Thoracic aorta (tissue), 2 donors: ENCODE data around the gene ZRANB3. TPM values are rescaled to one million over a fixed set of nuclear protein-coding genes. Genes with fewer than 3 reads are reported as not detected.

Source experiments
- ATAC-seq: fragments of 150-250 bp; one replicate; pipeline ENCODE4 v1.8.0; 2017; ENCODE audit warnings: low read depth; ENCODE audit not compliant: insufficient number of reproducible peaks, low FRiP score
- DNase-seq: peaks from one replicate; pipeline ENCODE4 v3.0.0-alpha.2; 2020; ENCODE audit warnings: low spot score
- H3K27ac ChIP-seq, 2 donors: fragments of 200-600 bp; sonication (generic); 1 replicate in 1 of 2; 2 replicates in 1 of 2; pipeline ENCODE4 v1.5.1; 2016; ENCODE audit warnings: mild to moderate bottlenecking in 2 of 2, moderate library complexity in 2 of 2
- H3K27me3 ChIP-seq: fragments of 200-600 bp; sonication (generic); replicated peaks from 2 replicates; pipeline ENCODE4 v1.6.0; 2016; ENCODE audit warnings: mild to moderate bottlenecking; ENCODE audit not compliant: insufficient read depth
- H3K36me3 ChIP-seq: fragments of 200-600 bp; sonication (generic); one replicate; pipeline ENCODE4 v1.5.1; 2016
- H3K4me1 ChIP-seq, 2 donors: fragments of 200-600 bp; sonication (generic); 1 replicate in 1 of 2; 2 replicates in 1 of 2; pipeline versions ENCODE4 v1.5.1 to v1.6.0; 2016; ENCODE audit warnings: low read depth in 2 of 2, mild to moderate bottlenecking in 1 of 2; ENCODE audit not compliant: control insufficient read depth in 1 of 2
- H3K4me3 ChIP-seq: fragments of 200-600 bp; sonication (generic); 2 replicates; pipeline ENCODE4 v1.5.1; 2016; ENCODE audit warnings: mild to moderate bottlenecking
- H3K9me3 ChIP-seq: fragments of 200-600 bp; sonication (generic); 2 replicates; pipeline ENCODE4 v1.5.1; 2016
- total RNA-seq, 2 donors: library from RNA; depleted of rRNA; stranded (reverse); fragments of >200 nt; gene quantifications; one replicate each; pipeline versions ENCODE4 v1.1.0 to v1.2.3, GENCODE V29; 2016
- TF ChIP-seq, protein P1 (sequence below): fragments of 200-600 bp; sonication (generic); IDR thresholded peaks from one replicate; pipeline ENCODE4 v1.5.1; 2019; ENCODE audit warnings: antibody characterized with exemption

The ZRANB3 gene
- total RNA-seq, 2 donors from 2014 or later, result 3.2 to 4.2 TPM

- Histone ChIP-seq H3K27ac (no peak overlapping the region), H3K36me3 (no peaks in the 10 kb centered on the region), H3K4me1 (no peaks in the 10 kb centered on the region), H3K27me3 (no peaks in the 10 kb centered on the region), H3K4me3 (no peak overlapping the region), H3K9me3 (no peaks in the 10 kb centered on the region)
- ATAC-seq, result no peak
- DNase-seq, result no peak
- TF ChIP-seq, protein P1, sequence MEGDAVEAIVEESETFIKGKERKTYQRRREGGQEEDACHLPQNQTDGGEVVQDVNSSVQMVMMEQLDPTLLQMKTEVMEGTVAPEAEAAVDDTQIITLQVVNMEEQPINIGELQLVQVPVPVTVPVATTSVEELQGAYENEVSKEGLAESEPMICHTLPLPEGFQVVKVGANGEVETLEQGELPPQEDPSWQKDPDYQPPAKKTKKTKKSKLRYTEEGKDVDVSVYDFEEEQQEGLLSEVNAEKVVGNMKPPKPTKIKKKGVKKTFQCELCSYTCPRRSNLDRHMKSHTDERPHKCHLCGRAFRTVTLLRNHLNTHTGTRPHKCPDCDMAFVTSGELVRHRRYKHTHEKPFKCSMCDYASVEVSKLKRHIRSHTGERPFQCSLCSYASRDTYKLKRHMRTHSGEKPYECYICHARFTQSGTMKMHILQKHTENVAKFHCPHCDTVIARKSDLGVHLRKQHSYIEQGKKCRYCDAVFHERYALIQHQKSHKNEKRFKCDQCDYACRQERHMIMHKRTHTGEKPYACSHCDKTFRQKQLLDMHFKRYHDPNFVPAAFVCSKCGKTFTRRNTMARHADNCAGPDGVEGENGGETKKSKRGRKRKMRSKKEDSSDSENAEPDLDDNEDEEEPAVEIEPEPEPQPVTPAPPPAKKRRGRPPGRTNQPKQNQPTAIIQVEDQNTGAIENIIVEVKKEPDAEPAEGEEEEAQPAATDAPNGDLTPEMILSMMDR, result no peak
These were observed 213.6 kb downstream of the ZRANB3 start for GRCh38 chr2:135317375-135317774.

DNA sequence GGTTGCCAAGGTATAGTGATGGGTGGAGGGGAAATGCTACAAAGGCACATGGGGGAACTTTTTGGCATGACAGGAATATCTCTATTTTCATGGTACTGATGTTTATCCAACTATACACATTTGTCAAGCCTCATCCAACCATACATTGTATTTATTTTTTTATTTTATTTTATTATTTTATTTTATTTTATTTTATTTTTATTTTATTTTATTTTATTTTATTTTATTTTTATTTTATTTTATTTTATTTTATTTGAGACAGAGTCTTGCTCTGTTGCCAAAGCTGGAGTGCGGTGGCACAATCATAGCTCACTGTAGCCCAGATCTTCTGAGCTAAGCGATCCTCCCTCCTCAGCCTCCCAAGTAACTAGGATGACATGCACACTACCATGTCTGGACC lies 219.1 kb downstream of the ZRANB3 start:
- DNase-seq (no peak), ATAC-seq (no peak)
- Histone ChIP-seq H3K36me3 (no peaks in the 10 kb centered on the region), H3K4me1 (no peaks in the 10 kb centered on the region), H3K27ac (no peak overlapping the region), H3K9me3 (no peaks in the 10 kb centered on the region), H3K4me3 (no peak overlapping the region), H3K27me3 (no peaks in the 10 kb centered on the region)
- TF ChIP-seq, protein P1, result no peak

DNA sequence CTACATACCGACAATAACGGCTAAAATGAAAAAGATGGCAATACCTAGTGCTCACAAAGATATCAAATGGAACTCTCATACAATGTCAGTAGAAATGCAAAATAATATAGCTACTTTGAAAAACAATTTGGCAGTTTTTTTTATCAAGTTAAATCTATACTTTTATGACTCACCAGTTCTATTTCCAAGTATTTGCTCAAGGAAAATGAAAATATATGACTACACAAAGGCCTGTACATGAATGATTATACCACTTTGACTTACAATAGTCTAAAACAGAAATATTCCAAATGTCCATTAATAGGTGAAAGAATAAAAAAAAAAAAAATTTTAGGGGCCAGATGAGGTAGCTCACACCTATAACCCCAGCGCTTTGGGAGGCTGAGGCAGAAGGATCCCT lies 219.8 kb downstream of the ZRANB3 start:
- no peaks in the 10 kb centered on the region for H3K4me1 ChIP-seq
- H3K27ac ChIP-seq, result no peak overlapping the region
- no peaks in the 10 kb centered on the region for H3K36me3 ChIP-seq
- DNase-seq, result no peak
- TF ChIP-seq, protein P1, result no peak
- ATAC-seq, result no peak
- no peaks in the 10 kb centered on the region for H3K9me3 ChIP-seq
- no peaks in the 10 kb centered on the region for H3K27me3 ChIP-seq
- no peak overlapping the region for H3K4me3 ChIP-seq

- no peak overlapping the region for H3K27ac ChIP-seq
- TF ChIP-seq, protein P1, result no peak
- H3K4me1 ChIP-seq, result no peaks in the 10 kb centered on the region
- DNase-seq, result no peak
- peaks cover 9% of the 10 kb centered on the region for H3K9me3 ChIP-seq
- no peaks in the 10 kb centered on the region for H3K27me3 ChIP-seq
- H3K4me3 ChIP-seq, result no peak overlapping the region
- H3K36me3 ChIP-seq, result no peaks in the 10 kb centered on the region
- no peak for ATAC-seq
These were observed 226.3 kb downstream of the ZRANB3 start for GRCh38 chr2:135304694-135305093.

GRCh38 chr2:135299658-135300244 lies 231.3 kb downstream of the ZRANB3 start:
- ATAC-seq (no peak), DNase-seq (no peak)
- Histone ChIP-seq H3K4me3 (no peak overlapping the region), H3K27ac (no peak overlapping the region), H3K9me3 (peaks cover 9% of the 10 kb centered on the region), H3K36me3 (no peaks in the 10 kb centered on the region), H3K27me3 (no peaks in the 10 kb centered on the region), H3K4me1 (no peaks in the 10 kb centered on the region)
- TF ChIP-seq, protein P1, result no peak
